WTC11 (cell line): ENCODE data around the gene MSI2. TPM values are rescaled to one million over a fixed set of nuclear protein-coding genes. Genes with fewer than 3 reads are reported as not detected.

Experiments used
- ATAC-seq: fragments of 200-7000 bp; cut with Tn5 transposase; 2 replicates; pipeline ENCODE4 v1.10.0; 2021; ENCODE audit warnings: mild to moderate bottlenecking, moderate library complexity
- CTCF ChIA-PET: fragments of 300-600 bp; sonication (Branson Sonifier 250); formaldehyde crosslinking; loops from one replicate; lab custom pipeline; 2021; ENCODE audit warnings: antibody characterized with exemption; lab: Charles Lee
- POLR2A ChIA-PET: fragments of 350-600 bp; sonication (Branson Sonifier 250); formaldehyde crosslinking; loops from one replicate; lab custom pipeline; 2021; ENCODE audit warnings: antibody characterized with exemption; lab: Charles Lee
- DNase-seq: peaks from one replicate; pipeline ENCODE4 v3.0.0; 2021; ENCODE audit warnings: low spot score
- H3K27ac Mint-ChIP-seq: 2 replicates; pipeline ENCODE4 v1.8.0; 2021; ENCODE audit warnings: mixed read lengths
- H3K27me3 Mint-ChIP-seq: 2 replicates; pipeline ENCODE4 v1.8.0; 2021; ENCODE audit warnings: low read depth, mild to moderate bottlenecking, moderate library complexity, mixed read lengths
- H3K36me3 Mint-ChIP-seq: 2 replicates; pipeline ENCODE4 v1.8.0; 2021; ENCODE audit warnings: mixed read lengths
- H3K4me1 Mint-ChIP-seq: 2 replicates; pipeline ENCODE4 v1.8.0; 2022; ENCODE audit warnings: mixed read lengths
- H3K4me3 Mint-ChIP-seq: 2 replicates; pipeline ENCODE4 v1.8.0; 2021; ENCODE audit warnings: mild to moderate bottlenecking, moderate library complexity, mixed read lengths
- H3K9me3 Mint-ChIP-seq: 2 replicates; pipeline ENCODE4 v1.8.0; 2021; ENCODE audit warnings: mixed read lengths
- MYBL2 ChIP-seq: sonication (generic); formaldehyde crosslinking; IDR thresholded peaks from 2 replicates; pipeline ENCODE4 v1.8.1; 2023; ENCODE audit warnings: mild to moderate bottlenecking, moderate library complexity, missing genetic modification reagents
- SP1 ChIP-seq: sonication (generic); formaldehyde crosslinking; conservative IDR thresholded peaks from 2 replicates; pipeline ENCODE4 v1.8.1; 2022; ENCODE audit warnings: missing genetic modification reagents
- ZNF121 ChIP-seq: sonication (generic); formaldehyde crosslinking; IDR thresholded peaks from 2 replicates; pipeline ENCODE4 v1.8.0; 2023; ENCODE audit warnings: missing genetic modification reagents
- ZNF317 ChIP-seq: sonication (generic); formaldehyde crosslinking; IDR thresholded peaks from 2 replicates; pipeline ENCODE4 v1.8.1; 2023; ENCODE audit warnings: low read depth, mild to moderate bottlenecking, moderate library complexity, missing genetic modification reagents, borderline replicate concordance
- ZNF423 ChIP-seq: fragments of 250-450 bp; sonication (Bioruptor Pico); IDR thresholded peaks from 2 replicates; pipeline ENCODE4 v2.1.2; 2022; ENCODE audit warnings: mild to moderate bottlenecking, moderate library complexity
- total RNA-seq: library from RNA; stranded (reverse); gene quantifications from 3 replicates; pipeline ENCODE4 v1.2.3, GENCODE V29; 2021
- TF ChIP-seq, protein P1 (sequence below): sonication (generic); formaldehyde crosslinking; IDR thresholded peaks from 2 replicates; pipeline ENCODE4 v1.8.0; 2023; ENCODE audit warnings: missing genetic modification reagents, mild to moderate bottlenecking, borderline replicate concordance
- TF ChIP-seq, protein P2 (sequence below): sonication (generic); formaldehyde crosslinking; IDR thresholded peaks from 2 replicates; pipeline ENCODE4 v1.8.0; 2022; ENCODE audit warnings: mild to moderate bottlenecking, missing genetic modification reagents
- TF ChIP-seq, protein P3 (sequence below): sonication (generic); formaldehyde crosslinking; IDR thresholded peaks from 2 replicates; pipeline ENCODE4 v1.8.1; 2023; ENCODE audit warnings: mild to moderate bottlenecking, missing genetic modification reagents
- TF ChIP-seq, protein P4 (sequence below): sonication (generic); formaldehyde crosslinking; IDR thresholded peaks from 2 replicates; pipeline ENCODE4 v1.8.1; 2023; ENCODE audit warnings: mild to moderate bottlenecking, missing genetic modification reagents, moderate library complexity

The MSI2 gene
- total RNA-seq, 1 experiment from 2014 or later, result 82.1 TPM

DNA sequence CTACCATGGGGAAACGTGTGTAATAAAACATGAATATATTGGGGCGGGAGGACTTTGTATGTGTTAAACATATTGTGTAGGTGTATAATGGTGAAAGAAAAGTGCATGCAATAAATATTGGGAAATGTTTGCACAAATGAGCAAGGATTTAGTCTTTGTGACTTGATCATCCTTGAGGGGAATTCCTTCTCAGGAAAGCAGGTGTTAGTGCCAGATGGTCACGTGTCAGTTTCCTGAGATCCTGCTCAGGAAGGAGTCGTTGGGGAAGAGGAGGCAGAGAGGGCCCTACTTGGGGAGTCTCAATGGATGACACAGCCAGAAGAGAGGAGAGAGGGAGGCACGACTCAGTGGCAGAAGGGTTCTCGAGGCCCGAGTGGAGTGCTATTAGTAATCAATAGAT lies 53.2 kb downstream of the MSI2 start:
- ChIA-PET CTCF (interaction anchor here (0.9 to 1.6 kb wide), 2 partner anchors 66 to 123 kb away, joined by 3 to 5 read pairs; no protein-coding TSS in a partner anchor), POLR2A (no interaction called here)
- DNase-seq, result no peak
- H3K4me3 Mint-ChIP-seq, result no peak overlapping the region
- H3K27ac Mint-ChIP-seq, result peak overlapping the region; percentile 78
- H3K27me3 Mint-ChIP-seq, result no peaks in the 10 kb centered on the region
- peaks cover 69% of the 10 kb centered on the region for H3K4me1 Mint-ChIP-seq
- ATAC-seq, result no peak
- H3K9me3 Mint-ChIP-seq, result no peaks in the 10 kb centered on the region
- H3K36me3 Mint-ChIP-seq, result peaks cover 3% of the 10 kb centered on the region
- no peak for TF ChIP-seq SP1 (CRISPR knock-in tag)
- TF ChIP-seq, protein P1, sequence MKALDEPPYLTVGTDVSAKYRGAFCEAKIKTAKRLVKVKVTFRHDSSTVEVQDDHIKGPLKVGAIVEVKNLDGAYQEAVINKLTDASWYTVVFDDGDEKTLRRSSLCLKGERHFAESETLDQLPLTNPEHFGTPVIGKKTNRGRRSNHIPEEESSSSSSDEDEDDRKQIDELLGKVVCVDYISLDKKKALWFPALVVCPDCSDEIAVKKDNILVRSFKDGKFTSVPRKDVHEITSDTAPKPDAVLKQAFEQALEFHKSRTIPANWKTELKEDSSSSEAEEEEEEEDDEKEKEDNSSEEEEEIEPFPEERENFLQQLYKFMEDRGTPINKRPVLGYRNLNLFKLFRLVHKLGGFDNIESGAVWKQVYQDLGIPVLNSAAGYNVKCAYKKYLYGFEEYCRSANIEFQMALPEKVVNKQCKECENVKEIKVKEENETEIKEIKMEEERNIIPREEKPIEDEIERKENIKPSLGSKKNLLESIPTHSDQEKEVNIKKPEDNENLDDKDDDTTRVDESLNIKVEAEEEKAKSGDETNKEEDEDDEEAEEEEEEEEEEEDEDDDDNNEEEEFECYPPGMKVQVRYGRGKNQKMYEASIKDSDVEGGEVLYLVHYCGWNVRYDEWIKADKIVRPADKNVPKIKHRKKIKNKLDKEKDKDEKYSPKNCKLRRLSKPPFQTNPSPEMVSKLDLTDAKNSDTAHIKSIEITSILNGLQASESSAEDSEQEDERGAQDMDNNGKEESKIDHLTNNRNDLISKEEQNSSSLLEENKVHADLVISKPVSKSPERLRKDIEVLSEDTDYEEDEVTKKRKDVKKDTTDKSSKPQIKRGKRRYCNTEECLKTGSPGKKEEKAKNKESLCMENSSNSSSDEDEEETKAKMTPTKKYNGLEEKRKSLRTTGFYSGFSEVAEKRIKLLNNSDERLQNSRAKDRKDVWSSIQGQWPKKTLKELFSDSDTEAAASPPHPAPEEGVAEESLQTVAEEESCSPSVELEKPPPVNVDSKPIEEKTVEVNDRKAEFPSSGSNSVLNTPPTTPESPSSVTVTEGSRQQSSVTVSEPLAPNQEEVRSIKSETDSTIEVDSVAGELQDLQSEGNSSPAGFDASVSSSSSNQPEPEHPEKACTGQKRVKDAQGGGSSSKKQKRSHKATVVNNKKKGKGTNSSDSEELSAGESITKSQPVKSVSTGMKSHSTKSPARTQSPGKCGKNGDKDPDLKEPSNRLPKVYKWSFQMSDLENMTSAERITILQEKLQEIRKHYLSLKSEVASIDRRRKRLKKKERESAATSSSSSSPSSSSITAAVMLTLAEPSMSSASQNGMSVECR (CRISPR knock-in tag), result no peak
- TF ChIP-seq, protein P2, sequence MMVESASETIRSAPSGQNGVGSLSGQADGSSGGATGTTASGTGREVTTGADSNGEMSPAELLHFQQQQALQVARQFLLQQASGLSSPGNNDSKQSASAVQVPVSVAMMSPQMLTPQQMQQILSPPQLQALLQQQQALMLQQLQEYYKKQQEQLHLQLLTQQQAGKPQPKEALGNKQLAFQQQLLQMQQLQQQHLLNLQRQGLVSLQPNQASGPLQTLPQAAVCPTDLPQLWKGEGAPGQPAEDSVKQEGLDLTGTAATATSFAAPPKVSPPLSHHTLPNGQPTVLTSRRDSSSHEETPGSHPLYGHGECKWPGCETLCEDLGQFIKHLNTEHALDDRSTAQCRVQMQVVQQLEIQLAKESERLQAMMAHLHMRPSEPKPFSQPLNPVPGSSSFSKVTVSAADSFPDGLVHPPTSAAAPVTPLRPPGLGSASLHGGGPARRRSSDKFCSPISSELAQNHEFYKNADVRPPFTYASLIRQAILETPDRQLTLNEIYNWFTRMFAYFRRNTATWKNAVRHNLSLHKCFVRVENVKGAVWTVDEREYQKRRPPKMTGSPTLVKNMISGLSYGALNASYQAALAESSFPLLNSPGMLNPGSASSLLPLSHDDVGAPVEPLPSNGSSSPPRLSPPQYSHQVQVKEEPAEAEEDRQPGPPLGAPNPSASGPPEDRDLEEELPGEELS, result no peak
- no peak for TF ChIP-seq MYBL2 (CRISPR knock-in tag)
- no peak for TF ChIP-seq ZNF317 (CRISPR knock-in tag)

DNA sequence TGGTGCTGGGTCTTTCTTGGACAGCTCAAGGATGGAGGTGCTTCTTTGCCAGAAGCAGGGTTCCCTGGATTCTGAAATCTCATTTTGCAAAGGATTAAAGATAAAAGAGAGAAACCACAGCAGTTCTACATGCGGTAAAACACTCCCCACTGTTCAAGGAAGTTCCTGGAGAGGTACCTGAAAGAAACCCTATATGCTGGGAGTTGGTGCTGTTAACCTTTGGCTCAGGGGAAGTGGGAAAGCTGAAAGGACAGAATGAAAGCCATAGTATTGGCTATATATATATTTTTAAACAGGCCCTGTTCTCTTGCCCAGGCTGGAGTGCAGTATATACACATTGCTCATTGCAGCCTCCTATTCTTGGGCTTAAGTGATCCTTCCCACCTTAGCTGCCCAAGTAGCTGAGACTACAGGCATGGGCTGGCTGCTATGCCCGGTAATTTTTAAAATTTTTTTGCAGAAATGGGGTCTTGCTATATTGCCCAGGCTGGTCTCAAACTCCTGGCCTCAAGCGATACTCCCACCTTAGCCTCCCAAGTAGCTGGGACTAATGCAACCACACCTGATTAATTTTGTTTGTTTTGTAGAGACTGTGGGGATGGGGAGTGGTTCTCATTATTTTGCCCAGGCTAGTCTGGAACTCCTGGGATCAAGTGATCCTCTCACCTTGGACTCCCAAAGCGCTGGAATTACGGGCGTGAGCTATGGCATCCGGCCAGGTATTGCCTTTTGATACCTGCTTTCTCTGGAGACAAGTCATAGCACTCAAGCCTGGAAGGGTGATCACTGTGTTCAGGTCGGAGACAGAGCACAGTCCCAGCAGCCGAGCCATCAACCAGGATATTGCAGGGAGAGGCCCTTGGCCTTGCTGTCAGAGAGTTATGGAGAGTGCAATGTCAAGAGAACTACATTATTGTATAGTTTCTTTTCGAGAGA lies 55.2 kb downstream of the MSI2 start:
- peaks cover 3% of the 10 kb centered on the region for H3K36me3 Mint-ChIP-seq
- ATAC-seq, result peak; percentile 23
- no peaks in the 10 kb centered on the region for H3K9me3 Mint-ChIP-seq
- no peaks in the 10 kb centered on the region for H3K27me3 Mint-ChIP-seq
- H3K4me1 Mint-ChIP-seq, result peaks cover 68% of the 10 kb centered on the region
- TF ChIP-seq, protein P3, sequence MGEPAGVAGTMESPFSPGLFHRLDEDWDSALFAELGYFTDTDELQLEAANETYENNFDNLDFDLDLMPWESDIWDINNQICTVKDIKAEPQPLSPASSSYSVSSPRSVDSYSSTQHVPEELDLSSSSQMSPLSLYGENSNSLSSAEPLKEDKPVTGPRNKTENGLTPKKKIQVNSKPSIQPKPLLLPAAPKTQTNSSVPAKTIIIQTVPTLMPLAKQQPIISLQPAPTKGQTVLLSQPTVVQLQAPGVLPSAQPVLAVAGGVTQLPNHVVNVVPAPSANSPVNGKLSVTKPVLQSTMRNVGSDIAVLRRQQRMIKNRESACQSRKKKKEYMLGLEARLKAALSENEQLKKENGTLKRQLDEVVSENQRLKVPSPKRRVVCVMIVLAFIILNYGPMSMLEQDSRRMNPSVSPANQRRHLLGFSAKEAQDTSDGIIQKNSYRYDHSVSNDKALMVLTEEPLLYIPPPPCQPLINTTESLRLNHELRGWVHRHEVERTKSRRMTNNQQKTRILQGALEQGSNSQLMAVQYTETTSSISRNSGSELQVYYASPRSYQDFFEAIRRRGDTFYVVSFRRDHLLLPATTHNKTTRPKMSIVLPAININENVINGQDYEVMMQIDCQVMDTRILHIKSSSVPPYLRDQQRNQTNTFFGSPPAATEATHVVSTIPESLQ (CRISPR knock-in tag), result no peak
- peak; percentile 83; the same call in 1 of the 2 replicates for TF ChIP-seq ZNF121
- TF ChIP-seq, all 79 proteins: peak for 1
- Mint-ChIP-seq H3K27ac (peak overlapping the region; percentile 85; the same call in 1 of the 2 replicates), H3K4me3 (no peak overlapping the region)
- ChIA-PET CTCF (interaction anchor here (0.8 to 1.6 kb wide), 3 partner anchors 68 to 360 kb away, joined by 3 to 5 read pairs (median 3); no protein-coding TSS in a partner anchor), POLR2A (no interaction called here)
- DNase-seq, result no peak

DNA sequence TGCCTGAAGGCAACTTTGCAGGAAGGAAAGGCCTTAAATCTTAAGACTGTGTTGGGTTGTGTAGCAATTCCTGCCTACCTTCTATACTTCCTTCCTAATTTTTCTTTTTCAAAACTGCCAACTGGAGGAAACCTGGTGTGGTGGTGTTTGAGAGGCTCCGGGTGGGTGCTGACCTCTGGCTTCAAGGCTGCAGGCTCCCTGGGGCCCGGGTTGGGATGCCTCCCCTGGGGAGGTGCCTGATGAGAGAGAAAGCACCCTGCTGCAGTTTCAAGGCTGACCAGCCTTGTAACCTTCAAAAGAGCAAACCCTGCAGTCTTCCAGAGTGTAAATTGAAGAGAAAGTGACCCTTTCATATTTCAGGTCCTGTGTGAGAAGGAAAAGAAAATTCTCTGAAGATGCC lies 55.9 kb downstream of the MSI2 start:
- no peak for DNase-seq
- Mint-ChIP-seq H3K9me3 (no peaks in the 10 kb centered on the region), H3K36me3 (peaks cover 3% of the 10 kb centered on the region), H3K4me1 (peaks cover 74% of the 10 kb centered on the region), H3K27me3 (no peaks in the 10 kb centered on the region), H3K4me3 (no peak overlapping the region), H3K27ac (peak overlapping the region; percentile 94)
- TF ChIP-seq, protein P4, sequence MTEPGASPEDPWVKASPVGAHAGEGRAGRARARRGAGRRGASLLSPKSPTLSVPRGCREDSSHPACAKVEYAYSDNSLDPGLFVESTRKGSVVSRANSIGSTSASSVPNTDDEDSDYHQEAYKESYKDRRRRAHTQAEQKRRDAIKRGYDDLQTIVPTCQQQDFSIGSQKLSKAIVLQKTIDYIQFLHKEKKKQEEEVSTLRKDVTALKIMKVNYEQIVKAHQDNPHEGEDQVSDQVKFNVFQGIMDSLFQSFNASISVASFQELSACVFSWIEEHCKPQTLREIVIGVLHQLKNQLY (CRISPR knock-in tag), result no peak
- TF ChIP-seq ZNF423 (CRISPR knock-in tag), result peak; percentile 48
- ChIA-PET POLR2A (no interaction called here), CTCF (interaction anchor here (0.9 kb wide), 1 partner anchor 69 kb away, joined by 3 read pairs; no protein-coding TSS in a partner anchor)
- ATAC-seq, result no peak
